ENCODE data around the gene BCAR3. TPM values are rescaled to one million over a fixed set of nuclear protein-coding genes. Genes with fewer than 3 reads are reported as not detected.

Gene BCAR3
- total and polyA plus RNA-seq, 2 of the 4 experiments (the other 2 are of a cell fraction), result 41.4 to 46.4 TPM

DNA sequence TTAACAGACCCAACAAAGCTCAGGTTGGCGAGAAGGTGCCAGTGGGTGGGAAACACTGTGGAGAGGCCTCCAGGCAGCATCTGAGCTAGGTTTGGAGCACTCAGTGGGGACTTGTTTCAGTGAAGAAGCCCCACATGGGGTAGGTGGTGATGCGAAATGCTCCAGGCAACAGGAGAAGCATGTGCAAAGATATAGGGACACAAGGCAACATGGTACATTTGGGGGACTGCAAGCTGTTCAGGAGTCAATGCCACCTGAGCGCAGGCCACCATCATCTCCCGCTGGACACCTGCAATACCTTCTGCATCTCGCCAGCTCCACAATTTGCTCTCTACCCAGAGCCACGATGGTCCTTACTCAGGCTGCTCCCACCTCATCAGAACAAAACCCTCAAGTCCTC lies 28.0 kb downstream of the BCAR3 start:
- Histone ChIP-seq H2AK9ac (replicated peaks; ENCODE audit: low read depth, low read length, poor library complexity) (no peak overlapping the region), H4K20me1 (ENCODE audit: insufficient read depth, low read length) (peaks cover 51% of the 10 kb centered on the region), H3K56ac (ENCODE audit: extremely low read depth, insufficient read depth, low read length) (no peak overlapping the region), H2BK5ac (ENCODE audit: low read depth, low read length, poor library complexity, severe bottlenecking) (no peak overlapping the region), H3K9ac (ENCODE audit: low read depth, low read length) (no peak overlapping the region), H3K4me2 (ENCODE audit: low read depth, low read length) (no peak overlapping the region), H3K18ac (ENCODE audit: low read depth, low read length) (no peak overlapping the region), H4K8ac (ENCODE audit: low read depth in 2 of 2, low read length in 2 of 2) (no peak overlapping the region), H3K27ac (ENCODE audit: insufficient read depth, low read length) (0 out of 2 replicates have a peak overlapping the region, but pooled peaks have one; percentile 23), H3K4ac (ENCODE audit: low read depth, low read length) (no peak overlapping the region; the same call in 1 of the 2 replicates), H3K27me3 (ENCODE audit: control insufficient read depth, insufficient read depth, low read length) (no peaks in the 10 kb centered on the region), H3K14ac (replicated peaks; ENCODE audit: low read depth, low read length) (no peak overlapping the region), H4K91ac (ENCODE audit: insufficient read depth, low read depth, low read length) (no peak overlapping the region), H2AK5ac (ENCODE audit: low read depth, low read length) (no peak overlapping the region), H2AFZ (replicated peaks; ENCODE audit: low read length, poor library complexity) (no peak overlapping the region), H3K36me3 (ENCODE audit: control insufficient read depth, insufficient read depth, low read length) (peaks cover 17% of the 10 kb centered on the region), H3K23ac (ENCODE audit: low read depth, low read length) (no peak overlapping the region), H2BK120ac (ENCODE audit: low read depth, low read length) (no peak overlapping the region), H3K9me1 (ENCODE audit: insufficient read depth, low read length) (peaks cover 47% of the 10 kb centered on the region), H4K5ac (ENCODE audit: low read depth, low read length) (no peak overlapping the region), H3K4me1 (ENCODE audit: control insufficient read depth, insufficient read depth, low read length) (peaks cover 10% of the 10 kb centered on the region), H3K4me3 (ENCODE audit: insufficient read depth, low read depth, low read length) (no peak overlapping the region), H3K9me3 (ENCODE audit: control insufficient read depth, insufficient read depth, low read length) (no peaks in the 10 kb centered on the region; the same call in 1 of the 2 replicates), H2BK20ac (ENCODE audit: low read depth, low read length) (no peak overlapping the region), H2BK15ac (ENCODE audit: low read depth, low read length) (no peak overlapping the region), H3K79me1 (ENCODE audit: low read depth in 1 of 2, low read length in 2 of 2) (peaks cover 43 to 86% of the 10 kb centered on the region in 2 experiments)
- BruUV-seq (replicated peaks), result no TSS peak
- ATAC-seq (ENCODE audit: low read depth), result no peak
- TF ChIP-seq POLR2A (IDR thresholded peaks at IDR 0.05; ENCODE audit: low read depth, low read length) (no peak), CEBPB (IDR thresholded peaks at IDR 0.05; ENCODE audit: low read depth, low read length) (no peak), BHLHE40 (IDR thresholded peaks at IDR 0.05; ENCODE audit: low read depth, low read length) (no peak), FOS (IDR thresholded peaks at IDR 0.05; ENCODE audit: low read depth, low read length) (no peak), MAFK (IDR thresholded peaks at IDR 0.05; ENCODE audit: low read depth, low read length) (no peak), ELK1 (IDR thresholded peaks at IDR 0.05; ENCODE audit: borderline replicate concordance, low read depth, low read length) (no peak), MAZ (IDR thresholded peaks at IDR 0.05; ENCODE audit: borderline replicate concordance, low read depth, low read length) (no peak), RAD21 (IDR thresholded peaks at IDR 0.05; ENCODE audit: low read length) (no peak), SMC3 (IDR thresholded peaks at IDR 0.05; ENCODE audit: low read depth, low read length) (no peak)
- TF ChIP-seq, protein P1, sequence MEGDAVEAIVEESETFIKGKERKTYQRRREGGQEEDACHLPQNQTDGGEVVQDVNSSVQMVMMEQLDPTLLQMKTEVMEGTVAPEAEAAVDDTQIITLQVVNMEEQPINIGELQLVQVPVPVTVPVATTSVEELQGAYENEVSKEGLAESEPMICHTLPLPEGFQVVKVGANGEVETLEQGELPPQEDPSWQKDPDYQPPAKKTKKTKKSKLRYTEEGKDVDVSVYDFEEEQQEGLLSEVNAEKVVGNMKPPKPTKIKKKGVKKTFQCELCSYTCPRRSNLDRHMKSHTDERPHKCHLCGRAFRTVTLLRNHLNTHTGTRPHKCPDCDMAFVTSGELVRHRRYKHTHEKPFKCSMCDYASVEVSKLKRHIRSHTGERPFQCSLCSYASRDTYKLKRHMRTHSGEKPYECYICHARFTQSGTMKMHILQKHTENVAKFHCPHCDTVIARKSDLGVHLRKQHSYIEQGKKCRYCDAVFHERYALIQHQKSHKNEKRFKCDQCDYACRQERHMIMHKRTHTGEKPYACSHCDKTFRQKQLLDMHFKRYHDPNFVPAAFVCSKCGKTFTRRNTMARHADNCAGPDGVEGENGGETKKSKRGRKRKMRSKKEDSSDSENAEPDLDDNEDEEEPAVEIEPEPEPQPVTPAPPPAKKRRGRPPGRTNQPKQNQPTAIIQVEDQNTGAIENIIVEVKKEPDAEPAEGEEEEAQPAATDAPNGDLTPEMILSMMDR (conservative IDR thresholded peaks at IDR 0.05; ENCODE audit: low read depth, low read length), result no peak
- DNase-seq, result no peak
- 88% methylated on average over 2 of the region's 6 CpGs; no CpG with 5 or more reads in 1 of the 2 experiments for WGBS, 2 experiments (ENCODE audit: extremely low coverage in 2 of 2, insufficient read length in 1 of 2)
- POLR2A ChIA-PET (ENCODE audit: unreplicated experiment), result no interaction called here
- CTCF ChIA-PET, result interaction anchor here (1.1 kb wide), 1 partner anchor 10 kb away, joined by 3 read pairs; no protein-coding TSS in a partner anchor
- intact Hi-C loops (cut with micrococcal nuclease), result no loop called here
- dilution Hi-C loops (cut with HindIII; ENCODE audit: low sequenced_read_pairs, unreplicated experiment), result no loop called here
- in situ Hi-C loops (cut with MboI; ENCODE audit: low sequenced_read_pairs), result no loop called here

Measured in IMR-90 (cell line).